ENCODE results near the gene PDE4D.

PDE4D gene

DNA sequence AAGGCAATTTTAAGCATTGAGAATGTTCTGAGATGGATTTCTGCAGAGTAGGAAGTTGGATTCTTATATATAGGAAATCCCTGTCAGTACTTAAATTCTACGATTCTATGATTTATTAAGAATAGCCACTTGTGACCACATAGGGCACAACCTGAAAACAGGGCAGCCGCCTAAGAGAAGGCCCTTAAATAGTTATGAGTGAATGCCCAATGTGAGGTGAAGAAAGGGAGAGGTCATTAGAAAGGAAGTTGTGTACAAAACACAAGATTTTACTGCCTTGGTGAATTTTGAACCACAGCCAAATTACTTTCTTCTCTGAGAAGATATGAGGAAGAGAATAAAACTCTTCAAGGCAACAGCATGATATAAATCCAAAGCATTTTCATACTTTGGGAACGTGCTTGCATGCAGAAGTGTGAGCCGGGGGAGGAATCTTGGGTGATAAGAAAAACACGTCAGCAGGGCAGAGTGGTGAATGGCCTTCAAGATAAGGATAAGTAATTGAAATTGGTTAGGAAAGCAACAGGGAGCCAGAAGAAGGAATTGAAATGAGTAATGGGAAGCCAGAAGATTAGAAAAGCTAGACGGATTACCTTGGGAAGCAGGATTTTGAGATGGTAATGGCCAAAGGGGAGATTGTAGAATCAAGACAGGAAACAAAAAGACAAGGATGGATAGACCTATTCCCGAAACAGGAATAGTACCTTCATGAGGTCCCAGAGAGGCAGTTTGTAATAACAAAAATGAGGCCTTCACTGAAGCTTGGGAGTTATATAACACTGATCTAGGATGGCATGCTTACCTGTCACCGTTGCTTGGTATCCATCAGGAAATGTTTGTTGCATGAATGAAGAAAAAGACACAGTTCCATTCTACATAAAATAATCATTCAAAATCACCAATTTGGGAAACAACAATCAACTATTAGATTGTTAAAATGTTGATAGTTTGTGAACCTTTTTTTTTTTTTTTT is 244.3 kb downstream of the PDE4D start:
- DNase-seq = no peak

DNA sequence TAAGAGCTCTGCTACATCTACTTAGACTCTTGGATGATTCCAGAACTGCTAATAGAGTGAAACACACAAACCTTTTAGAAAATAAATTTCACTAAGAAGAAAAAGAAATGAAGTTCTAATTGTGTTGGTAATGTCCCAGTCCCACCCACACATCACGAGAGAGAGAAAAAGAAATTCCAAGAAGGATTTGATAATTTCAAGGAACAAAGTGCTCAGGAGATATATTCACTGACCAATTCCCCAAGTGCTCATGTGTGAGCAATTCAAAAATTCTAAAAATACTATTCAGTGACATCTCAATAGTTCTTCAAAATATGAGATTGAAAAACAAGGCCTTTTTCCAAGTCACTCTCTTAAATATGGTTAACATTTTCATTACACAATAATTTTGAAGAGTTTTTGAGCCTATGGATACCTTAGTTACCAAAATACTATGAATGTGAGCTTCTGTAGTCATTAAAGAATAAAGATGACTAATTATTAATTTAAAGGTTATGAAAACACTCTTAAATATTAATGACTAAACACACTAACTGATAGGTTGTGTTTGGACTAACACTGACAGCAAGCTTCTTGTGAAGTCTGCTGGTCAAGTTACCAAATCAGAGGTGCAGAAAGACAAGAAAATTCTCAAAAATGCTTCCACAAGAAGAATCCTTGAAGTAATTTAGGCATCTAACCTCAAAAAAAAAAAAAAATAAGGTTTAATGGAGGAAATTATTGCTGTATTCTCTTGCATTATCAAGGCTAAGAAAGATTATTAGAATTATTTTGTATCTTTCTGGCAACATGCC is 245.3 kb downstream of the PDE4D start:
- DNase-seq = no peak

DNA sequence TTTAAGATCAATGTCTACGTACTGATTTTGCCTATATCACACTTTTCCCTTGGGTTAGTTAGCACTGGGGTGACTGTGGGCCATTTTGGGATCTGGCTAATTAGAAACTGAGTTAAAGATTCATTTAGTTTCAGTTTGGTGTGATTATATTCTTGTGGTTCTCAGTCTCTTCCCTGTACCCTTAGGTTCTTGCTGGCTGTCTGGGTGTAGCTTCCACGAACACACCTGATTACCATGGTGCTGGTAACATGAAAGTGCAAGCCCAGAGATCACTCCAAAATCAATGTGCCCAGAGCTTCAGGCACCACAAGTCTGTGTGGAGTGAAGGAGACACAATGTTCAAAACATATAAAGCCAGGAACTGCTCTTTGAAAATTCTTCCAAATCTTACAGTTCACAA is 248.1 kb downstream of the PDE4D start:
- no peak for DNase-seq

DNA sequence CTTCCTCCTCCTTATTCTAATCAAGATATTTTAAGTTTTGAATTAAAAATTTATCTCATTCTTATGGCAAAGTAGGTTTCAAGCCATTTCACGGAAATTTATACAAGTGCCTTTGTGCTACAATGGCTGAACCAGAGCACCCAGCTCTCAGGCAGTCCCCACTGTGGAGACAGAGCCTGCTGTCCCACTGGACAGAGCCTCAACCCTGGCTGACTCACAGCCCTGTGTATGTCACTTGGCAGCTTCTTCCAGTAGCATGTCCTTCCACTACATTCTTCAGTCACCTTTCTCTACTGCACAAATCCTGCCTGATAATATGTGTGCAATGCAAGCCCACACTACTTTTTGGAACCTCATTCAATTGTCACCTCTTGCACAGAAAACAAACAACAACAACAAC is 253.1 kb downstream of the PDE4D start:
- DNase-seq = no peak

DNA sequence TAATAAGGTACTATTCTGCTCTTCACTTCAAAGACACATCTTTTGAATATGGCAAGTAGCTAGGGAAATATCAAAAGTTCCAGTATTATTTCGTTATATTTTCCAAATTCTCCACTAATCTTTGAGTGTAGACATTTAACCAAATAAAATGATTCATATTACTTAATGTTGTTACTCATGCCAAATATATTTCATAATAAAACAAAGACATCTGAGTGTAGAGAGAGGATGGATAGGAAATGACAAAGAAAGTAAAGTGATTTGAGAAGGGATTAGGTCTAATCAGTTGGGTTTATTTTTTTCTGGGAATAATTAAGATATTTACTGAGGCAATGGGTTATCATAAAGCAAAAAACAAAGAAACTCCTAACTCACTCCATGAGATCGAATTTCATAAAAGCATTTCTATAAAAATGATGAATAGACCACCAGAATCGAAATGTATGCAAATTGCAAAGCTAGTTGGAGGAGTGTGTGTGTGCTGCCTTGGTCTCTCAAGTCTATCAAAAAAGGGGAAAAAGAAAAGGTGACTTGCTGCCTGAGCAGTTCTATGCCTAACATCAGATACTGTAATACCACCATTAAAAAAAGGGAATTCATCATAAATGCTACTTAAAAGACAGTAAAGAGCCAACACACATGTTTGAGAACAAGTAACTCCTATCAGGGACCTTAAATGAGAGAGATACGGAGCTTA is 255.5 kb downstream of the PDE4D start:
- DNase-seq = no peak

DNA sequence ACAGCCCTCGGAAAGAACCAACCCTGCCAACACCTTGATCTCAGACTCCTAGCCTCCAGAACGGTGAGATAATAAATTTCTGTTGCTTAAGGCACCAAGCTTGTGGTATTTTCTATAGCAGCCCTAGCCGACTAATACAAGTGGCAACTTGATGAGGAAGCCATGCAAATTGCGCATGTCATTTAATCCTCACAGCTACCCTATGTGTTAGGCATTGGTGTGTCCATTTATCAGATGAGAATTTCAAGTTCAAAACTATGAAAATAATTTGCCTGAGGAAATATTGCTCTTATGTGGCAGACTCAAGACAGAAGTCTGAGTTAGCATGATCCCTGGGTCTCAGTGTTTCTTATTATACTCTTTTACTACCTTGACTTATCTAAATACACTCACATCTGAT is 264.0 kb downstream of the PDE4D start:
- DNase-seq = no peak

DNA sequence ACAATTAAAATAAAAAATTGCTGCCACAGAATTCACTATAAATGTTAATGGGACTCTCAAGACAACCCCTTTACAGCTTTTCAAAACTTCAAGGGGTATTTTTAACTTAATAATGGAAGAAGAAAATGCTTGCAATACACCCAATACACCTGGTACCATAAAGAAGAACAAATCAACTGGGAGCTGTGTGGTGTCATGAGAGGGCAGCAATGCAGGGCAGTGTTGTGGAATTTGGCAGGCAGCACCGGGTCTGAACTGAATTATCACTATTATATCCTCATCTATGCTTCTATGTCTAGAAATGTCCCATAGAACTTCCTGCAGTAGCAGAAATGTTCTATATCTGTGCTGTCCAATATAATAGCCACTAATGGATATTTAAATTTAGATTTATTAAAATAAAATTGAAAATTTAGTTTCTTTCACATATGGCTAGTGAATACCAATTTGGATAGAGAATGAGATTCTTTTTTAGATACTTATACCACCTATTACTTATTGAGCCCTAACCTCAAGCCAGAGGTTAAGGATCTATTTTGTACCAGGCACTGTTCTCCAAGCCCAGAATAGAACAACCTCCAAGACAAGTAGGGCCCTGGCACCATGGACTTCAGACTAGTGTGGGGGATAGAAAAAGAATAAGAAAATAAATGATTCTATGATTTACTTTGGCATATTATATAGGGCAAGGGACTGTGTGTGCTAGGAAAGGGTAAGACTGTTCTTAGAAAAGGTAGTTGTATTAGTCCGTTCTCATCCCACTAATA is 265.3 kb downstream of the PDE4D start:
- DNase-seq = no peak

DNA sequence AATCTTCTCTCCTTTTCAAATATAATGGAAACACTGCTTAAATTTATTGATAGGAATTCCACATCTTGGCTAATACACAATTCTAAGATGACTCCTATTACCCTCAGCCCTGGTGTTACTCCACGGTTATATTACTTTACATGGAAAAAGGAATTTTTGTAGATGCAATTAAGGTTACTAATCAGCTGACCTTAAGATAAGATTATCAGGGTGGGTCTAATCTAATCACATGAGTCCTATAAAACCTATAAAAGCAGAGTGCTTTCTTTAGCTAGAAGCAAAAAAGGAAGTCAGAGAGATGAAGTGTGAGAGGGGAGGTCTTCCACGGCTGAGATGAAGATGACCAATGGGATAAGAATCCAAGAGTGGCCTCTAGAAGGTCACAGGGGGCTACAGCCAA is 268.6 kb downstream of the PDE4D start:
- no peak for DNase-seq

DNA sequence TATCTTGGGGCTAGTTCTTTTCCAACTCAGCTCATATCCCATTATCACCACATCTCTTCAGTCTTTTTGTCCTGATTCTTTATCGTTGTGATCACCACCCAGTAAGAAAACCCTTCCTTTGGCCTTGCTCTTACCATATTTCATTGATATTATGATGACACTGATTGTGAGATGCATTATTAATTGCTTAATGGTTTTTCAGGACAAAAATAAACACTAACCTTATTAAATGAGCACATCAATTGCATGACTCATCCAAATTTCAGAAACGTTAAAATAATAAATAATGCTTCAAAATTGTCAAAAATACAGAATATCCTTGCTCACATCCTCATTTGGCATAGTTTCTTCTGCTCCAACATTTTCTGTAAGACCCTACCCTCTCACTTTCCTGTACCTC is 270.7 kb downstream of the PDE4D start:
- no peak for DNase-seq

DNA sequence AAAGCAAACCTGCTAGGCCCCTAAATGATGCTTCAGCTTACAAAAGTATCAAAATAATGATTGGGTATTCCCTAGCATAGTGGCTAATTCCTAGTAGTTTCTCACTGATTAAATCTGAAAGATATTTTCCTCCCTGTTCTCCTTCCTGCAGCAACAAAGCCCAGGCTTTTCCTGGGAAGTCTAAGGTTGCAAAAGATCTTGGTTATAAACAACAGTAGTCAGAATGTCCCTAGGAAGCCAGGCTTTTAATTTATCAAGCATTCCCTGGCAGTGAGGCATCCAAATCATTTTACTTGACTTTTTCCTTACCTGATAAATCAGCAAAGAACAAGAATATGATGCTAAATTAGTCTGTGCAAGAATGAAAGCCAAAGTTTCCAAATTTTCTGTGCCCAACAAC is 272.0 kb downstream of the PDE4D start:
- DNase-seq = no peak

DNA sequence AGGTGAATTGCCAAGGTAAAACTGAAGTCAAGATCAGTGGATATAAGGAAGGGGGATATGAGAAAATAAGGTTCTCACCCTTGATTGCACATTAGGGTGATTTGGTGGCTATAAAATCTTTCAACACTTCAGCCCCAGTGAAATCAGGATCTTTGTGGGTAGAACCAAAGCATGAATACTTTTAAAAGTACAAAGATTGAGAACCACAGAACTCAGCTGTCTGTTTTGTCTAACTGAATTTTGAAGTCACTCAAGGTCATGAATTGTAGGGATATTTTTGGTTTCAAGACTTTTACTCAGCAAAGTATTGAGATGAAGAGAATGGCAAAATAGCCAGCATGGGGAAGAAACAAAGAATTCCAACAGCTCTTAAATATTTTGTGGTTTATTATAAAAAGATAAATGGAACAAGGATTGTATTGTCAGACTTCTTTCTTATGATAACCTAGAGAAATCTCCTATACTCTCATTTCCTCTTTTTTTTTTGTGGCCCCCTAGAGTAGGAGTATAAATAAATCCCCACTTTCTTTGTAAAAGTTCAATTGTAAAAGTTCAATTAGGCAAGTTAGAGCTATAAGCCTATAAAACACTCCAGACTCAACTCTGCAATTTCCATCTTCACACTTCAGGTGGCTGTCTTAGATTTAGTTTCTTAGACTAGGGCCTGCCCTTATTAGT is 272.9 kb downstream of the PDE4D start:
- DNase-seq = no peak

DNA sequence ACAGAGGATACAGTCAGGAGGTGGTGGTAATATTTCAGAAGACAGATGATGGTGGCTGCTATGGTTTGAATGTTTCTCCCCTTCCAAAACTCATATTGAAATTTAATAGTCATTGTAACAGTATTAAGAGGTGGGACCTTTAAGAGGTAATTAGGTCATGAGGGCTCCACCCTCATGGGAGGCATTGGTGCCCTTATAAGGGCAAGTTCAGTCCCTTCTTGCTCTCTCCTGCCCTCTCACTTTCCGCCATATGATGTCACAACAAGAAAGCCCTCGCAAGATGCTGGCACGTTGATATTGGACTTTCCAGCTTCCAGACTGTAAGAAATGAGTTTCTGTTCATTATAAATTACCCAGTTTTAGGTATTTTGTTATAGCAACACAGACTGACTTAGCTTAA is 274.9 kb downstream of the PDE4D start:
- DNase-seq = no peak

DNA sequence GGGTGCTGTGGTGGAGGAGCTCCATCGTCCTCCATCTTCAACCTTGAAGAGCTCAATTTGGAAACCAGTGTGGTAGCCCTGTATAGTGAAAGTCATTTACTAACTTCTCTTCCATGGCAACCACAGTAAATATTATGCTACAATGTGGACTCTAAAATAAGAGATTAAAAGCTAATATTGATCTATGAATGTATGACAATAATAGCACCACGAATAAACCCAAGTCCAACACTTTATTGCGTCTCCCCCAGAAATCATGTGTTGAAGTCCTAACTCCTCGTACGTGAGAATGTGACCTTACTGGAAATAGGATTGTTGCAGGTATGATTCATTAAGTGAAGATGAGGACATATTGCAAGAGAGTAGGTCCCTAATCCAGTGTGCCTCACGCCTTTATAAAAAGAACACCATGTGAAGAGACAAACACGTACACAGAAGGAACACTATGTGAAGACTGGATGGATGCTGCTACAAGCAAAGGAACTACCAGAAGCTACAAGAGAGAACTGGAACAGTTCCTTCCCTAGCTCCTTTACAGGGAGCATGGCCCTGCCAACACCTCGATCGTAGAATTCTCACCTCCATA is 276.2 kb downstream of the PDE4D start:
- DNase-seq = no peak

DNA sequence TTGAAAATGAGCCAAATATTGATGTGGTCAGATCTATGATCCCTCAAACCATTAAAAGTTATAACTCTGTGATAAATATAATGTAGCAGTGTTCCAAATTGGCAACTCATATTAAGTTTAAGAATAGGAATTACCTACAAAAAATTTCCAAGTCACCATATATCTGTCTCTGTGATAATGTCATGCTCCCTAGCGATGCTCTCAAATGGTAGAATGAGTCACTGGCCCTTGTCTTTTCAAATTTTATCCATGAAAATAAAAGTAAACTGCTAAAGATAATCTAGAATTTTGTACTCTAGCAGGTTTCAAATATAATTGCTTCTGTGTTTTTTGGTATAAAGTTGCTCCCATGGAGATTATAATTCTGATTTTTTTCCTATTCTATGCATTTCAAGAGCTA is 277.1 kb downstream of the PDE4D start:
- no peak for DNase-seq

DNA sequence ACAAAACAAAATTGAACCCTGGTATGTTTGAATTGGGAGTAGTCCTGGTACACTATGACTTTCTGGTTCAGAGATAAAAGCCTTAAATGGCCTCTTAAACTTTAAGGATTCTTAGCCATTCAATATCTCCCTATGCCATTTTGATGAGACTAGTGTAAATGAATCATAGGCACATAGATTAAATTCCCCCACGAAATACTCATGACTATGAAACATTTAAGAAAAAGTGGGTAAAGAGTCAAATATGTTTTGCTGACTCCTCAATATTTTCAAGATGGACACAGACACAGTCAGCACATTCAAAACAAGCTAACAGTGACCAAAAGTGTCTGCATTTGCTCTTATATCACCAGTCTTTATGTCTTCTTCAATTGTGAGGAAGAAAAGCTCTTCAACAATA is 278.3 kb downstream of the PDE4D start:
- no peak for DNase-seq

DNA sequence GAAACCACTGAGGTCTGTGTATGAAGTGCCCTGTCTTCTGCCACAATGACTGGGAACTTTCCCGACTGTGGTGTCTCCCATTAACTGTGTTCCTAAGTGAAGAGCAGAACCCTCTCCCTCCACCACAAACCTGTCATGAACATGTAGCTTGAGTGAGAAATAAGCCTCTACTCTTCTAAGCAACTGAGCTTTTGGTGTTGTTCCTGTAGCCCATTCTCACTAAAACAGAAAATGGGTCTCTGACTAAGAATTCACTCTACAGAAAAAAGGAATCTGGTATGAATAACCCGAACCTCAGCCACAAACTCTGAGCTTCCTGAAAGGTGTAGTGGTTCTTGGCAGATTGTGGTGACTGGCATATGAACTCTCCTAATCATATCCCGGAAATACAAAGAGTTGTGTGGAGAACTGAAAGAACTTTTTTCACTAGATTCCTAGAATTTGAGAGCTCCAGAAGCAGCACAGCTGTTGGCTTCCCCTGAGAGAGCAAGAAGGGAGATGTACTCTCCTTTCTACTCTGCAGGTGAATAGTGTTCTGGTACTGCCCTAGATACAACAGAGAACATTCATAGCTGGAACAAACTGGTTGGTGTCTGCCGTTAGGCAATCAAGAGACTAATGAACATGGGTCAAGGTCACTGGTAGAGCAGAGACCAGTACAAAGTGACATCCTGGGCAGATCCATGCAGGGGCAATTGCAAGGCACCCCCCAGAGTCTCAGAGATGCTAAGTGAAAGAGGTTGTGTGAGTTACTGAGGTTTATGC is 283.8 kb downstream of the PDE4D start:
- no peak for DNase-seq

DNA sequence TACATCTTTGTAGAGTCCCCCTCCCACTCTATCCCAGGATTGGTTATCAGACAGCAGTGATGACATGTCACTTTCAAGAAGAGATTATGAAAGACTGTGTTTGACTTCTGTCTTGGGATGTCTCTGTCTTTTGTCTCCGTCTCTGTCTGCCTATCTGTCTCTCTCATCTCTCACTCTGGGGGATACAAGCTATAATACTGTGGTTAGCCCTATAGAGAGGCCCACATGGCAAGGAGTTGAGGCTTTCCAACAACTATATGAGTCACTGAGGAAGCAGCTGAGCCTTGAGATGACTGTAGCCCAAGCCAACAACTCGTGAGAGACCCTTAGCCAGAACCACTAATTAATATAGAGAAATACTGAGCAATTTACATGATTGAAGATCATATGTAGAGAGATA is 284.8 kb downstream of the PDE4D start:
- no peak for DNase-seq

DNA sequence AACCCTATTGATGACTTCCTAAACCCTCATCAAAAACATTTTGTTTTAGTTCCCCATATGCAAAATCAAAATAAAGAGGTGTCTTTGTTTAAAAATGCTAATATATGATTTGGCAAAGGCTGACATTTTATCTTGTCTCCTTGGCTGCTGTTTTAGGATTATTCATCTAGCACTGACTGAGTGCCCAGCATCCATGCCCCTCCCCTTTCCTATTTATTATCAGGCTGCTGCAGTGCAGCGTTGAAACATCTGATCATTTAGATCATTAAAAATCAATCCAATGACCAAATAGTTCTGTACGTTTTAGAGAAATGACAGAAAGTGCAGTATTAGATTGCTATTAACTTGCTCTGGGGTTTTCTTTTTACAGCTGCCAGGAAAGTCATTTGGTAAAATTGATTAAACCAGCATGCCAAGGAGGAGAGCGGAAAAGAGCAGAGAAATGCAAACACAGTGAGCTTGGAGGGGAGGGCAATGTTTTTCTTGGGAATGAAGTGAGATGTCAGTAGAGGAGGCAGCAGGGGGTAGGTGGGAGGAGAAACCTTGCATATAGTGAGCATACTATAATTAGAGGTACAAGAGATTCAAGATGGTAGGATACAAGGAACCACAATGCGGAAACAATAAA is 286.3 kb downstream of the PDE4D start:
- no peak for DNase-seq

DNA sequence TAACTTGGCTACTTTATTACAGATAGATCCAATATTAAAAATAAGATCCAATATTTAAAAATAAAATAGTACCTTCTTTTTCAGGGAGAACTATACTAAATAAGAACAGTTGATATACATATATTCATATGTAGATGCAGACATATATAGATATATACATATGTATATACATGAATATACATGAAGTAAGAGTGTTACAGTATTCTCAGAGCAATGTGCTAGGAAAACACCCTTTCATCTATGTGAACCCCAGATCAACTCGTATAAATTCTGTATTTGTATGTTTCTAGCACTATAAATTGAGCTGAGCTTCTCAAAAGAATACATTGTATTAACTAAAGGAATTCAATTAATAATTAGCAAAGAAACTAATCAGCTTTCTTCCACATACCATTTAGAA is 287.6 kb downstream of the PDE4D start:
- DNase-seq = no peak

DNA sequence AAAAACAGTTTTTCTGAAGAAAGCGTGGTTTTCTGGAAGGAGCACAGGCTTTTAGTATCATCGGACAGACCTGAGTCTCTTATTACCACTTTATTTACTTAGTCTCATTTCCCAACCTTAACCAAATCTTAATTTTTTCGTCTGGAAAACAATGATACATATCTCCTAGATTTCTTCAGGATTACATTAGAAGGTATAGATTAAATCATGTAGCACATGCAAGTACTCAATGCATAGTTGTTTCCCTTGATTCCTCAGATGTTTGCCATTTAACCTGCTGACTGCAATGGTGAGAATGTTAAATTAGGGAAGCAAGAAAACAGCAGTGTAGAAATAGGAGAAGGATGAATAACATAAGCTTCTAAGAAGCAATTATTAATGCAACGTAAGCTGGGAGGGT is 289.4 kb downstream of the PDE4D start:
- no peak for DNase-seq

All from right hindlimb (tissue), 1 donor.